RWPE1 (cell line): ENCODE results near the gene KIF6.

Experiments used
- CTCF ChIA-PET: fragments of 350-600 bp; sonication (Branson Sonifier 250); formaldehyde crosslinking; extraction: SDS; loops from one replicate; lab custom pipeline; 2021; lab: Yijun Ruan, JAX
- POLR2A ChIA-PET: fragments of 400-600 bp; formaldehyde crosslinking; extraction: SDS; loops from one replicate; lab custom pipeline; 2020; ENCODE audit warnings: antibody characterized with exemption; ENCODE audit not compliant: low non-redundant PET; lab: Yijun Ruan, JAX
- DNase-seq: peaks from one replicate; pipeline ENCODE4 v3.0.0; 2012; ENCODE audit warnings: low spot score
- H3K27ac ChIP-seq: fragments of 450-650 bp; 2 replicates; pipeline ENCODE4 v1.5.1; 2017
- CTCF ChIP-seq: fragments of 450-650 bp; conservative IDR thresholded peaks from 2 replicates; pipeline ENCODE4 v1.5.1; 2017; ENCODE audit warnings: low read depth, mild to moderate bottlenecking

Gene KIF6

GRCh38 chr6:39339868-39340550 is 385.2 kb downstream of the KIF6 start:
- POLR2A ChIA-PET = no interaction called here
- no peak overlapping the region; the same call in 1 of the 2 replicates for H3K27ac ChIP-seq
- TF ChIP-seq CTCF = no peak
- CTCF ChIA-PET = interaction anchor here (0.5 to 0.6 kb wide), 2 partner anchors 18 to 755 kb away, joined by 3 to 4 read pairs; no protein-coding TSS in a partner anchor
- no peak for DNase-seq

GRCh38 chr6:39339096-39339867 is 385.9 kb downstream of the KIF6 start:
- DNase-seq = peak; percentile 20
- H3K27ac ChIP-seq = no peak overlapping the region; the same call in 1 of the 2 replicates
- no peak for TF ChIP-seq CTCF
- CTCF ChIA-PET = no interaction called here
- POLR2A ChIA-PET = no interaction called here

DNA sequence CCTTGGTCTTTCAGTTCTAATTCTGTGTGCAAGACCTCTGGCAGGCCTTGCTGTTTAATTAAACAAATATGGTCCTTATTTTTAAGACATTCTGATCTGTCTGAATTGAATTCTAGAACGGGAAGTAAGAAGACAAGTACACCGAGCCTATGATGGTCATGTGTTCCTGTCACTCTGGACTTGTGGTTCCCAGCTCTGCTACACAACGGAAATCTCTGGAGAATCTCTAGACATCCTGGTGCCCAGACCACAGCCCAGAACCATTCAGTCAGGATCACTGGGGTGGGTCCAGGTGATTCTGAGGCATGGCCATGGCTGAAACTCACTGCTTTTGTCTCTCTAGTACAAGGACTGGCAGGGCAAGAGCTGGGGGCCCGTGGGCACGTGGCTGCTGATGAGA is 386.8 kb downstream of the KIF6 start:
- POLR2A ChIA-PET = no interaction called here
- CTCF ChIA-PET = no interaction called here

GRCh38 chr6:39335780-39336545 is 389.2 kb downstream of the KIF6 start:
- ChIA-PET CTCF (interaction anchor here (0.6 to 0.7 kb wide), 2 partner anchors 320 to 459 kb away, joined by 4 to 7 read pairs; no protein-coding TSS in a partner anchor), POLR2A (no interaction called here)
- no peak for TF ChIP-seq CTCF
- peak overlapping the region; percentile 50; the same call in 1 of the 2 replicates for H3K27ac ChIP-seq
- no peak for DNase-seq

More for the DNA sequence above, 386.8 kb downstream of the KIF6 start:
- no peak for DNase-seq
- TF ChIP-seq CTCF = no peak
- no peak overlapping the region for H3K27ac ChIP-seq

DNA sequence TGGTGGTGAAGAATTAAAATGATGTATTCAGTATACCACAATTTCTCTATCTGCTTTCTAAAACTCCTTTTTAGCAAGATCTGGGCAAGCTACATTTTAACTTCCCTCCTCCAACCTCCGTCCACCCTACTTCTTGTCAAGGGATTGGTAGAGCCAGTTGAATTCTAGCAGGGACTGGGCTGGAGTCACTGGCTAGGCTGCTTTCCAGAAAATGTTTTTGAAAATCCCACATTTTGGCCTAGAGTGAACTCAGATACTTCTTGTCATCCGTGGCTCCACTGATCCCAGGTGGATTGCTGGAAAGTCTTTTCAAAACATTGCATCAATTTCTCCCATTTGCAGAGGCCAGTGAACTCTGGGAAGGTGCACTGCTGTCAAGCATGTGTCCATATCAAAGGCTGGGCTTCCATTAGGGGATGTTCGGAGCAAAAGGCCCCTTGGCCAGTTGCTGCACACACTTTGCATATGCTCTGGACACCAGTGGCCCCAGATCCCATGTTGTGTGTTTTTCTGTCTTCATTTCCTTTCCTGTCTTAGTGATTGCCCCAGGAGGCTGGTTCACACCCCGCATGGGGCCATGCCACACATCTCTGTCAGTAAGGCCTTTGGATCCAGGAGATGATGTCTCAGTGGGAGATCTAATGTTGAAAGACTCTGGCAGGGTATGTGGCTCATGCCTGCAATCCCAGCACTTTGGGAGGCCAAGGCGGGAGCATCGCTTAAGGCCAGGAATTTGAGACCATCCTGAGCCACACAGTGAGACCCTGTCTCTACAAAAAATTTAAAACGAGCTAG is 391.4 kb downstream of the KIF6 start:
- DNase-seq = no peak
- CTCF ChIA-PET = interaction anchor here (0.6 to 0.7 kb wide), 3 partner anchors 11 to 1581 kb away, joined by 3 to 4 read pairs (median 3); partner anchors contain the start of gene KCNK16
- POLR2A ChIA-PET = no interaction called here
- no peak for TF ChIP-seq CTCF
- no peak overlapping the region for H3K27ac ChIP-seq
